ENCODE measurements around the gene KCTD17. TPM values are rescaled to one million over a fixed set of nuclear protein-coding genes. Genes with fewer than 3 reads are reported as not detected.

The KCTD17 gene
- total and polyA plus RNA-seq, 2 of the 13 experiments (the other 11 are each of a cell fraction or from before 2014, with no cell fraction given): 5.3 to 11.7 TPM

- peak; percentile 46; the same call in 1 of the 2 replicates for TF ChIP-seq ELF3 (CRISPR knock-in tag; IDR thresholded peaks at IDR 0.05)
- TF ChIP-seq BCL6 (CRISPR knock-in tag; IDR thresholded peaks at IDR 0.05): peak; percentile 70; the same call in 1 of the 2 replicates
- peak; percentile 22; the same call in 1 of the 2 replicates for TF ChIP-seq MIER3 (CRISPR knock-in tag; IDR thresholded peaks at IDR 0.05; ENCODE audit: borderline replicate concordance)
- TF ChIP-seq ZNF232 (CRISPR knock-in tag; IDR thresholded peaks at IDR 0.05; ENCODE audit: borderline replicate concordance): peak; percentile 80
- no peak for TF ChIP-seq SP1 (IDR thresholded peaks at IDR 0.05)
- TF ChIP-seq SP1 (CRISPR knock-in tag; IDR thresholded peaks at IDR 0.05): peak; percentile 54; the same call in 1 of the 2 replicates
- peak; percentile 93 for TF ChIP-seq NR2C2 (CRISPR knock-in tag; IDR thresholded peaks at IDR 0.05; ENCODE audit: borderline replicate concordance)
- TF ChIP-seq FOXC1 (CRISPR knock-in tag; IDR thresholded peaks at IDR 0.05; ENCODE audit: borderline replicate concordance): peak; percentile 73; the same call in 1 of the 2 replicates
- no peak for TF ChIP-seq TEAD3 (CRISPR knock-in tag; optimal IDR thresholded peaks at IDR 0.05; ENCODE audit: borderline replicate concordance)
- peak; percentile 90 for TF ChIP-seq SP5 (CRISPR knock-in tag; IDR thresholded peaks at IDR 0.05; ENCODE audit: borderline replicate concordance, low read depth)
- TF ChIP-seq ZNF878 (CRISPR knock-in tag; IDR thresholded peaks at IDR 0.05): no peak
- no peak for TF ChIP-seq ZFP41 (CRISPR knock-in tag; IDR thresholded peaks at IDR 0.05; ENCODE audit: borderline replicate concordance)
- TF ChIP-seq SKI (IDR thresholded peaks at IDR 0.05; ENCODE audit: partially characterized antibody): peak; percentile 81
- TF ChIP-seq, protein P1, sequence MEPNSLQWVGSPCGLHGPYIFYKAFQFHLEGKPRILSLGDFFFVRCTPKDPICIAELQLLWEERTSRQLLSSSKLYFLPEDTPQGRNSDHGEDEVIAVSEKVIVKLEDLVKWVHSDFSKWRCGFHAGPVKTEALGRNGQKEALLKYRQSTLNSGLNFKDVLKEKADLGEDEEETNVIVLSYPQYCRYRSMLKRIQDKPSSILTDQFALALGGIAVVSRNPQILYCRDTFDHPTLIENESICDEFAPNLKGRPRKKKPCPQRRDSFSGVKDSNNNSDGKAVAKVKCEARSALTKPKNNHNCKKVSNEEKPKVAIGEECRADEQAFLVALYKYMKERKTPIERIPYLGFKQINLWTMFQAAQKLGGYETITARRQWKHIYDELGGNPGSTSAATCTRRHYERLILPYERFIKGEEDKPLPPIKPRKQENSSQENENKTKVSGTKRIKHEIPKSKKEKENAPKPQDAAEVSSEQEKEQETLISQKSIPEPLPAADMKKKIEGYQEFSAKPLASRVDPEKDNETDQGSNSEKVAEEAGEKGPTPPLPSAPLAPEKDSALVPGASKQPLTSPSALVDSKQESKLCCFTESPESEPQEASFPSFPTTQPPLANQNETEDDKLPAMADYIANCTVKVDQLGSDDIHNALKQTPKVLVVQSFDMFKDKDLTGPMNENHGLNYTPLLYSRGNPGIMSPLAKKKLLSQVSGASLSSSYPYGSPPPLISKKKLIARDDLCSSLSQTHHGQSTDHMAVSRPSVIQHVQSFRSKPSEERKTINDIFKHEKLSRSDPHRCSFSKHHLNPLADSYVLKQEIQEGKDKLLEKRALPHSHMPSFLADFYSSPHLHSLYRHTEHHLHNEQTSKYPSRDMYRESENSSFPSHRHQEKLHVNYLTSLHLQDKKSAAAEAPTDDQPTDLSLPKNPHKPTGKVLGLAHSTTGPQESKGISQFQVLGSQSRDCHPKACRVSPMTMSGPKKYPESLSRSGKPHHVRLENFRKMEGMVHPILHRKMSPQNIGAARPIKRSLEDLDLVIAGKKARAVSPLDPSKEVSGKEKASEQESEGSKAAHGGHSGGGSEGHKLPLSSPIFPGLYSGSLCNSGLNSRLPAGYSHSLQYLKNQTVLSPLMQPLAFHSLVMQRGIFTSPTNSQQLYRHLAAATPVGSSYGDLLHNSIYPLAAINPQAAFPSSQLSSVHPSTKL (CRISPR knock-in tag; IDR thresholded peaks at IDR 0.05): peak; percentile 87
- TF ChIP-seq ZNF30 (CRISPR knock-in tag; IDR thresholded peaks at IDR 0.05): no peak
- TF ChIP-seq THAP9 (CRISPR knock-in tag; IDR thresholded peaks at IDR 0.05; ENCODE audit: borderline replicate concordance): no peak
- TF ChIP-seq HIC2 (CRISPR knock-in tag; IDR thresholded peaks at IDR 0.05; ENCODE audit: low read depth): peak; percentile 99
- TF ChIP-seq ZBTB33 (CRISPR knock-in tag; IDR thresholded peaks at IDR 0.05): peak; percentile 51
- peak; percentile 61 for TF ChIP-seq GABPB1 (CRISPR knock-in tag; IDR thresholded peaks at IDR 0.05)
- TF ChIP-seq NCOA2 (CRISPR knock-in tag; IDR thresholded peaks at IDR 0.05): peak; percentile 68
Observed at GRCh38 chr22:37023743-37024338, 27.7 kb upstream of the KCTD17 start (continued).
